Smooth muscle cell of trachea (primary cell): Measurements from ENCODE around the gene HABP4. TPM values are rescaled to one million over a fixed set of nuclear protein-coding genes. Genes with fewer than 3 reads are reported as not detected.

Experiments
- total RNA-seq: library from RNA; depleted of rRNA; stranded (reverse); fragments of >200 nt; gene quantifications from 2 replicates; pipeline ENCODE4 v1.2.1, GENCODE V29; 2014

The HABP4 gene, protein sequence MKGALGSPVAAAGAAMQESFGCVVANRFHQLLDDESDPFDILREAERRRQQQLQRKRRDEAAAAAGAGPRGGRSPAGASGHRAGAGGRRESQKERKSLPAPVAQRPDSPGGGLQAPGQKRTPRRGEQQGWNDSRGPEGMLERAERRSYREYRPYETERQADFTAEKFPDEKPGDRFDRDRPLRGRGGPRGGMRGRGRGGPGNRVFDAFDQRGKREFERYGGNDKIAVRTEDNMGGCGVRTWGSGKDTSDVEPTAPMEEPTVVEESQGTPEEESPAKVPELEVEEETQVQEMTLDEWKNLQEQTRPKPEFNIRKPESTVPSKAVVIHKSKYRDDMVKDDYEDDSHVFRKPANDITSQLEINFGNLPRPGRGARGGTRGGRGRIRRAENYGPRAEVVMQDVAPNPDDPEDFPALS
- 32.7 and 40.7 TPM in 2 replicates for total RNA-seq

DNA sequence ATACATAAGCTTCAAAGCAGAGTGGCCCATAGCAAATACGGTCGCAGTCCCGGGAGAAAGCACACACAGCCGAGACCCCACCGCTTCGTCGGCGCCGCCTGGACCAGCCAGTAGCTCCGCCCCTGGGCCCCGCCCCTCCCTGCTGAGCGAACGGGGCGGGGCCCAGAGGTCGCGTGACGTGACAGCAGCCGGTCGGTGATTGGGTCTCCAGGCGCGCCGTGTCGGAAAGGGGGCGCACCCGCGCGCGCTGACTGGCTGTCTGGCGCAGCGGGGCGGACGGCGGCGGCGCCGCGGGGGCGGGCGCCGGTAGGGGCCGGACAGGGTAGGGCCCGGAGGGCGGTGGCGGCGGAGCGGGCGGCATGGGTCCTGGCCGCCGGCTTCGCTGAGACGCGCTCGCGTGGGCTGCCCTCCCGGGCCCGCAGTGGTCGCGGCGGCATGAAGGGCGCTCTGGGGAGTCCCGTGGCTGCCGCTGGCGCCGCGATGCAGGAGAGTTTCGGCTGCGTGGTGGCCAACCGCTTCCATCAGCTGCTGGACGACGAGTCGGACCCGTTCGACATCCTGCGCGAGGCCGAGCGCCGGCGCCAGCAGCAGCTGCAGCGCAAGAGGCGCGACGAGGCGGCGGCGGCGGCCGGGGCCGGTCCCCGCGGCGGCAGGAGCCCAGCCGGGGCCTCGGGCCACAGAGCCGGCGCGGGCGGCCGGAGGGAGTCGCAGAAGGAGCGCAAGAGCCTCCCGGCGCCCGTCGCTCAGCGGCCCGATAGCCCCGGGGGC, at the start of gene HABP4:
Gene HABP4, plus strand, starts transcription at position 325 of the 768 bp plus-strand sequence. Its CDS starts 111 bp downstream, at position 436.

DNA sequence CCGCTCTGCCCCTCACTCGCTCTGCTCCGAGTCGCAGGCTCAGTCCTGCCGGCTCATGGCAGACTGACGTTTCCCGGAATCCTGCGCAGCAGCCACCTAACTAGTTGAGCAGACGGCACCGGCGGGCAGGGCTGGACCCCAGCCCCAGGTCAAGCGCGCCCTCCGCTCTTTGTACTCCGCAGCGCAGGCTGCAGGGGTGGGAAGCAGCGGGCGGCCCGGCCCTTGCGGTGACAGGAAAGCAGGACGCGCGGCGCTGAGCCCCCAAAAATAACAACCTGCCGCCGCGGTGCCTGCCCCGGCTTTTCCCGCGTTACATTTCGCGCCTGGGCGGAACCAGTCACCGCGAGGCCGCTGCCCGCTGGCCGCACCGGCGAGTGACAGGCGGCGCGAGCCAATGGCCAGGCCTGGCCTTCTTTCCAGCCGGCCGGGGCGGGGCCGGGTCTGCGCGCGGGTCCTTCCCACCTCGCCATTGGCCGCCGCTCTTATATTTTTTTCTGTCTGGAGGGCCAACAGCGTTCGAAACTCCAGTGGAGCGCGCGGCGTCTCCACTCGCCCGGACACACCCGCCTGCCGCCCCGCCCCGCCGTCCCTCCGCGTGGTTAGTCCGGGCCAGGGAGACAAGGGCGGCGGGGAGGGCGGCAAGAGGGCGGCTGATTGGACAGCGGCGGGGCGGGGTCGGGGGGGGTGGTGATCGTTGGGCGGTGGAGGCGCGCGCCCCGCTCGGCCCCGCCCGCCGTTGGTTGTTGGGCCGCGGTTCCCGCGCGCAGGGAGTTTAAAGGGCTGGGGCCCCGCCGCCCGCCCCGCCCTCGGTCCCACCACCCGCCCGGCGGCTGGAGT, 31.7 kb upstream of the HABP4 start, which contains the start of gene ZNF367:
Gene ZNF367, minus strand, starts transcription at position 288 of the 837 bp plus-strand sequence. CDS start 338 bp downstream, outside the sequence.

Other genes starting within 250 kb of the HABP4 start
- gene HSD17B3, start 148.0 kb upstream of the HABP4 start, total RNA-seq: under 0.01 and 0.15 TPM in 2 replicates
- 22.5 and 26.9 TPM in 2 replicates for gene SLC35D2, start 66.5 kb upstream of the HABP4 start, total RNA-seq
- 0.99 and 6.8 TPM in 2 replicates for gene ZNF367, start 31.8 kb upstream of the HABP4 start, total RNA-seq
- gene CDC14B, start 169.7 kb downstream of the HABP4 start, total RNA-seq: 44.9 and 62.0 TPM in 2 replicates
- 36.6 and 42.0 TPM in 2 replicates for gene PRXL2C, start 205.1 kb downstream of the HABP4 start, total RNA-seq